Renal cortex interstitium (tissue), 11 donors: Measurements from ENCODE around the gene MYH11. TPM values are rescaled to one million over a fixed set of nuclear protein-coding genes. Genes with fewer than 3 reads are reported as not detected.
"Not testable (repeated sequence)": the region's sequence is repeated elsewhere in the genome, so short reads cannot be mapped to it uniquely, and the experiment has no call there.

Experiments
- DNase-seq, 11 donors: peaks; one replicate each; pipeline ENCODE4 v3.0.0-alpha.2; 2013; ENCODE audit warnings: low read depth in 9 of 11, low spot score in 4 of 11; ENCODE audit errors: extremely low read depth in 1 of 11
- polyA plus RNA-seq, 3 donors: library from polyadenylated mRNA; unstranded; fragments of 120-200 nt; gene quantifications; one replicate each; pipeline ENCODE4 v1.2.1, GENCODE V29; 2013; ENCODE audit not compliant: insufficient read length in 3 of 3

MYH11 gene
- polyA plus RNA-seq, 3 donors = 9.9 to 12.2 (median 10.7) TPM

DNA sequence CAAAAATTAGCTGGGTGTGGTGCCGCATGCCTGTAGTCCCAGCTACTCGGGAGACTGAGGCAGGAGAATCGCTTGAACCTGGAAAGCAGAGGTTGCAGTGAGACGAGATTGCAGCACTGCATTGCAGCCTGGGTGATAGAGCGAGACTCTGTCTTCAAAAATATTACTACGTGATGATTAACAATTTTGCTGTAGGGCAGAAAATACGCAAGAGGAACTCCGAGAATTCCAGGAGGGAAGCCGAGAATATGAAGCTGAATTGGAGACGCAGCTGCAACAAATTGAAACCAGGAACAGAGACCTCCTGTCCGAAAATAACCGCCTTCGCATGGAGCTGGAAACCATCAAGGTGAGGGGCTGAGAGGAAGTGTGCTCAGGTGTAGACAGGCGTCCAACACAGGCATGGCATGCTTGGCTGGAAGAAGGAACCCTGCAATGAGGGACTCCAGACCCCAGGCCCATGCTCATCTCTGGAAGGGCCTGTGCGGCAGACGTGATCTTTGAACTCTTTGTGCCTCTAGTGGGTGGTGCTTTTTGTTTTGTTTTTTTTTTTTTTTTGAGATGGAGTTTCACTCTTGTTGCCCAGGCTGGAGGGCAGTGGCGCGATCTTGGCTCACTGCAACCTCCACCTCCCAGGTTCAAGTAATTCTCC, 189.6 kb downstream of the MYH11 start:
- no peak for DNase-seq

DNA sequence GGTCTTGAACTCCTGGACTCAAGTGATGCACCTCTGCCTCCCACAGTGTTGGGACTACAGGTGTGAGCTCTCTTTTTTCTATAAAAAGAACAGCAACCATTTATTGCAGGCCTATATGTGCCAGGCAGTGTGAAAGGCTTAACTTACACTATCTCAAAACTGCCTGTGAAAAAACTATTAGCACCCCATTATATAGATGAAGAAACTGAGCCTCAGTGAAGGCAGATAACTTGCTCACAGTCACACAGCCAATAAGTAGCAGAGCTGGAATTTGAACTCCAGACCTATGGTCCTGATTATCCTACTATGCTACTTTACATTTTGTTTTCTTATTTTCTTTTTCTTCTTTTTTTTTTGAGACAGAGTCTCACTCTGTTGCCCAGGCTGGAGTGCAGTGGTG, 191.7 kb downstream of the MYH11 start:
- DNase-seq = no peak

GRCh38 chr16:15660203-15660601, 196.6 kb downstream of the MYH11 start:
- DNase-seq = no peak

DNA sequence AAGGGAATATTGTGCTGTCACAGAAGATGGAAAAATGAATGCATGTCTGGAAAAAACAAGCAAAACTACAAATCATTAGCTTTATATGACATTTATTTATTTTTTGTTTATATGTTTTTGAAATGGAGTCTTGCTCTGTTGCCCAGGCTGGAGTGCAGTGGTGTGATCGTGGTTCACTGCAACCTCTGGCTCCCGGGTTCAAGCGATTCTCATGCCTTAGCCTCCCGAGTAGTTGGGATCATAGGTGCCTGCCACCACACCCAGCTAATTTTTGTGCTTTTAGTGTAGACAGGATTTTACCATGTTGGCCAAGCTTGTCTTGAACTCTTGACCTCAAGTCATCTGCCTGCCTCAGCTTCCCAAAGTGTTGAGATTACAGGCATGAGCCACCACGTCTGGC, 198.3 kb downstream of the MYH11 start:
- DNase-seq = no peak

GRCh38 chr16:15658149-15658548, 198.7 kb downstream of the MYH11 start:
- no peak for DNase-seq

DNA sequence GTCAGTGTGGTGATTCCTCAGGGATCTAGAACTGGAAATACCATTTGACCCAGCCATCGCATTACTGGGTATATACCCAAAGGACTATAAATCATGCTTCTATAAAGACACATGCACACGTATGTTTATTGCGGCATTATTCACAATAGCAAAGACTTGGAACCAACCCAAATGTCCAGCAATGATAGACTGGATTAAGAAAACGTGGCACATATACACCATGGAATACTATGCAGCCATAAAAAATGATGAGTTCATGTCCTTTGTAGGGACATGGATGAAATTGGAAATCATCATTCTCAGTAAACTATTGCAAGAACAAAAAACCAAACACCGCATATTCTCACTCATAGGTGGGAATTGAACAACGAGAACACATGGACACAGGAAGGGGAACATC, 201.3 kb downstream of the MYH11 start:
- DNase-seq = not testable (repeated sequence)

DNA sequence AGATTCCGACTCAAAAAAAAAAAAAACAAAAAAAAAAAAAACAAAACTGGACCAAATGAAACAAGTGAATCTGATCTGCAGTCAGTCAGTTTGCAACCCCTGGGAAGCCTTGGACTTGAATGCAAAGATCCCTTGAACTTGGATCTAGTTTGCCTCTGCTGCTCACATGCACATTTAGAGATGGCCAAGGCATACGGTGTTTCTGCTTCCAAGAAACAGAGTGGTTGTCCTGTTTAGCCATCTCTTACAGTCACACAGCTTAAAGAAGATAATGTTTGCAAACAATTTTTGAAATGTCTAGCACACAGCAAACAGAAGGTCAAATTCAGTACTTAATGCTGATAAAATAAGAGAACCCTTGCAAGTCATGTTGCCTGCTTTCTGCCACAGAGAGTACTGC, 202.2 kb downstream of the MYH11 start:
- no peak for DNase-seq

DNA sequence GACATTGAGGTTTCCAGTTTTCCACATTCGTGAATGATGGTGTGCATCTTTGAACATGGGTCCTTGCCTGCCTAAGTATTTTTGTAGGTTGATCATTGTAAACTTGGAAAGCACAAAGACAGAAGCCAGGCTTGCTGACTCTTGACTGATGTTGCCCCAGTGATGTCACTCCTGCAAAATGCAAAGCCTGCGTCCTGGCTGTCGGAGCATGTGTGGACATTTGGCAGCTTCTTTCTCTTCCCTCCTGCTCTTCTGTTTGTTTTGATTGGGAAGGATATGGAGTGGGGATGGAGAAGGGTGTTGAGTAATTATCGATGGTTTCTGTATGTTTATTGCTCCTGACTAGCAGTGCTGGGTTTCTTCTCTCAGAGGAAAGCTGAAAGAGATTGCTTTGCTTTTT, 203.6 kb downstream of the MYH11 start:
- DNase-seq = no peak

Other genes starting within 250 kb of the MYH11 start
- gene MARF1, start 213.9 kb downstream of the MYH11 start, polyA plus RNA-seq = 10 to 100 TPM; 47.0 to 65.2 (median 53.7) TPM
- gene NDE1, start 206.8 kb downstream of the MYH11 start, polyA plus RNA-seq = 10 to 100 TPM; 38.1 to 49.8 (median 43.1) TPM
- gene CEP20, start 31.6 kb upstream of the MYH11 start, polyA plus RNA-seq = 10 to 100 TPM; 35.5 to 45.3 (median 37.5) TPM
- gene ABCC1, start 92.6 kb upstream of the MYH11 start, polyA plus RNA-seq = 10 to 100 TPM; 24.7 to 35.0 (median 25.4) TPM